Stimulated activated CD8-positive, alpha-beta memory T cell treated with anti-CD3 and anti-CD28 coated beads, Interleukin-15, amount 100 ng/mL, for 1 hour (primary cell): Measurements from ENCODE around the gene ENDOD1.
A peak's percentile ranks its signal among the peaks of the same experiment; 100 is the strongest.

Experiments used
- DNase-seq: peaks from one replicate; pipeline ENCODE4 v3.0.0-alpha.2; 2020; ENCODE audit warnings: low read depth

The ENDOD1 gene

DNA sequence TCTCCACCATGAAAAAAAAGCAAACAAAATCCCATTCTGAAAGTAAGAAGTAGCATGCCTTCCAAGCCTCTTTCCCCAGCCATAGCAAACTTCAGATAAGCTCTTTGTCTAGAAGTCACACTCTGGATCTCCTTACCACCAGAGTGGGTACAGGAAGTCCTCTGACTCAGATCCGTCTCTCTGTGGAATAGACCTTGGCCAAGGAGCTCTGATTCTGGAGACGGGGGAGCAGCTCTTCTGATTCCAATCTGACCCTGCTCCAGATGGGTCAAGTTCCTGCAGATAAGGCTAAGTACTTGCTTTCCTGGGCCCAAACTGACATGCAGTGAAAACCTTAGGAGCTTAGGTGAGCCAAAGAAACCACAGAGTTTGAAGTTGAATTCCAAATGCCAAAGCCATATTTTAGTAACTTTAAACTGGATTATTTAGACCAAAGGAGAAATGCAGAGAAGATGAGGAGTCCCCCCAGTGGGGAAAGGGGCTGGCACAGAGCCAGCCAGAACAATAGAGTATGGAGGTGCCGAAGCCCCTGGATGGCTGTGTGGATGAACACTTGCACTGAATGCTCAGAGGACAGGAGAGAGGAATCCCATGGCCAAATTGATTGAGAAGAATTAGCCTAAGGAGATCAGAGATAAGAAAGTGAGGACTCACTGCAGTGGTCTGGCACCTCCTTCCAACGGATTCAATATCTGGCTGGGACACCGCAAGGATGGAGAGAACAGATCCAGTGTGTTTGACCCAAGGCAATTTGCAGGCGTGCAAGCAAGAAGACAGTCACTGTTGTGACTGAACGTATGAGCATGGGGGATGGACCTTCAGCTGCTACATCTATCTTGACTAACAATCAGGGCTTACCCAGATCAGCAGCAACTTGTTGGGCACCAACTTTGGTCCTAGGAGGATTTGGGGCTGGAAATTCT lies 54.9 kb downstream of the ENDOD1 start:
- no peak for DNase-seq

DNA sequence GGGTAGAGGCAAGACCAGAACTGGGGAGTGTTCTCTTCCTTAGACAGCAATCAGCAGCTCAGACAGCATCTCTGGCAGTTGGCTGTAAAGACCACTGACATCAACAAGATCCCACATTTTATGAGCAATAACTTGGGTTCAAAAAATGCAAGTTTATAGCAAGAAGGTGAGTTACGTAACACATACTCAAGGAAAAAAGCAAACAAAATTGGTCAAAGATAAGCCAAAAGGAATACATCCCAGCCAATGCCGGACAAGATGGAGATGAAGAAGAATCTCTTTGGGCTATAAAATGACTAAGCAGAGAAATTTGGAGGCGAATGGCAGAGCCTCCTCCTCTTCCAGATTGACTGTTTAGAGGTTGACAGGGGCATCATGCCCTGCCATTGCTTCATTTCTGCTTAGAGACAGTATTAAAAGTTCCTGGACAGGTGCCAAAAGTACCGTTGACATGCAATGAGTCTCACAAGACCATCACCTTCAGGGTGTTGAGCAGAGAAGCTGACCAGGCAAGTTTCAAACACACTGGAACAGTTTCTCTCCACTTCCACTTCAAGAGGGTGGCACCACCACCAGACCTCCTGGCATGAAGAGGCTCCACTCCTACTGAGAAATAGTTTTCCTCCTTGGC lies 55.9 kb downstream of the ENDOD1 start:
- DNase-seq, result no peak

DNA sequence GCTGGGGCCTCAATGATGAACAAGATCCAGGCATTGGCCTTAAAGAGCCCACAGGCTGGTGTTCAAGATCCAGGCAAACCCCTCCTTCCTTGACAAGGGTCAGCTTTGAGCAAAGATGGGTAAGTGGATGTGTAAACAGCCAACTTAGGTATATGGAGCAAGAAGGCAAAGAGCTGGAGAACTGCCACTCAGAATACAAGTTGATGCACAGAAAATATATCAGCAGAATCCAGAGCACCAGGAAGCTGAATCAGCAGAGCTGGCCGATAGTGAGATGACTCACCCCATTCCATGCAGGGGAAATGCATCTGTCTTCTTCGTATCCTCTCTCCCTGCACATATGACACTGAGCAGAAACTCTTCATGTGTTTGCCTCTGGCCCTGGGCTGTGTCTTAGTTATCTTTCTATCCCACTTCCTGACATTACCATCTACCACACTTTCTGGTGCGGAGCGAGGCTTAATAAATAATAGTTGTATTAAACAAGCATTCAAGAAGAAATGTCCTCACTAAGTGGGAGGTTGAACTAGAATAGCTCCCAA lies 57.8 kb downstream of the ENDOD1 start:
- no peak for DNase-seq

DNA sequence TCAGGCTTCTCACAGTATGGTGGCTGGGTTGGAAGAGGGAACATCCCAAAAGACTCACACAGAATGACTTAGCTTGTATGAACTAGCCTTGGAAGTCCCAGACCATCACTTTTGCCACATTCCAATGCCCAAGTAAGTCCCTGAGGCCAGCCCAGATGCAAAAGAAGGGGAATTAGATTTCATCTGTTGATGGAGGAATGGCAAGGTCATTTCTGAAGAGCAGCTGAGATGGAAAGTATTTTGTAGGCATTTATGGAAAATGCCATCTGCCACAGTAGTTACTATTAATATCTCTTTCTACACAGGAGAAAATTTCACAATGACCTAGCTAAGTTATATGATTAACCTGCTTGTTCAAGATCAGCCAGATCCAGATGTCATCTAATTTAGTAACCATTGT lies 58.8 kb downstream of the ENDOD1 start:
- DNase-seq, result no peak

DNA sequence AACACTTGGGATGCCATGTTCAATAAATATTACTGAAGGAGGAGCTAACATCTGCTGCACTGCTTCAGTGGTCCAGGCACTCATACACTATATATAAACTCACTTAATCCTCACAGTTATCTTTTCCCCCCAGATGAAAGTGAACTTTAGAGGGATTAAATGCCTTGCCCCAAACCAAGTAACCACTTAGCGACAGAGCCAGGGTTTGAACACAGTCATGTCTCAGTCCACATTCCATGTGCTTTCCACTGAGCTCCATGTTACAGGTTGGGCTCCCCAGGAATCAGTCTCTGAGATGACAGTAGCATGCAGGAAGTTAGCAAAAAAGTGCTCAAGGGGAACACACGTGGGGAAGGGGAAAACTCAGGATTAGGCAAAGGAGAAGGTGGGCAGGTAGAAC lies 59.3 kb downstream of the ENDOD1 start:
- no peak for DNase-seq

DNA sequence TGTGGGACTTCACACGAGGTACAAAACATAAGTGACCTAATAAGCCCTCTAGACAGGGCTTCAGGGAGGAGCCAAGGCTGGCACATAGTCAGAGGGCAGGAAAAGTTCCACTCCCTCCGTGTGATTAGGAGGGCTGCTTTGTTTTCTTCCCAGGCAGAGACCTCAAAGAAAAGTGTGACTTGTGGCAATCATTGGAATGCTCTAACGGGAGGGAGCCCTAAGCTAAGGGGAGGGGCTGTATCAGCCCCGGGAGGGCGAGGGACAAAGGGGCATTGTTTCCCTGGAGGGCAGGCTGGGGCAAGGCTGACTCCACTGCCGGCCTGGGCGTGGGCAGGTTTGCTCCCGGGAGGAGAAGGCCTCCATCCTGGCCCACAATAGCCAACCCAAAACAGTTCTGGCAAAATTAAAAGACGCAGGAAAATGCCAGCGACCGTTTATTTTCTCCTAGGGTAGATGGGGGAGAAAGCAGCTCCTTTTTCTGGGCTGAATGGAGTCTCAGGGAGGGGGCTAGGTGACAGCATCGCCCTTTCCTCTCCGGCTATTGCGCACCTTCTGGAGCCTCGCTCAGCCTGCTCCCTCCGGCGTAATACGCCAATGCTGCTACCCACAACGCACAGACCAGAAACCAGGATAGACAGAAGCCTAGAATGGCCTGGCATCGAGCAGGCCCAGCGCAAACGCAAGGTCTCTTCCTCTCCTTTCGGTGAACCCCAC lies 60.2 kb downstream of the ENDOD1 start:
- DNase-seq, result no peak

DNA sequence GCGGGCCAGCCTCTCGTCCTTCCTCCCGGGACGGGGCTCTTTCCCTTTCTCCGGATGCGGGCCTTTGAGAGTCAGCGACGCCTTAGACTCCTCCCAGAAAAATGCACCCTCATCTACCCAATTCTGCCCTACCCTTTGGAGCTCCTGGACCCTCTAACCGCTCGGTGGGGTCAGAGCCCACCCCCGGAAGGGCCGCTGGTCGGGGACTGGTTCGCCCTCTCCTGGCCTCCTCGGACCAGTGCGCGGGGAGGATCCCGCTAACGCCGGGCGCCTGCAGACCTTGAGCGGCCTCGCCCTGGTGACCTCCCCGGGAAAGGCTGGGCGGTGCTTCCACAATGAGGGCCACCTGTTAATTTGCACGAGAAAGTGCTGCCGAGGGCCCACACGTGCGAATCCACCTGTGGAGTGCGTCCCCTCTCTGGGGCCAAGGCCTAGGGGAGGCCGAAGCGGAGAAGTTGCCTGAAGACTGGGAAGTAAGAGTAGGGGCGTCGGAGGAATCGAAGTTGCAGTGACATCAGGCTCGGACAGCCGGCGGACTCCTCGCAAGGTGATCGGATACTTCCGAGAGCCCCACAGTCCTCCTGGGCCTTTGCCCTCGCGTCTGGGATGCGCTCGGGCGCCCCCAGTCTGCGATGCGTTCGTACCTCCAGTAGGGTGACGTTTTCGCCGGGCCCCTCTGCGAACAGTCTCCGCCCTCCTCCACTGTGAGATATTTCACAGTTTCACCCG lies 61.5 kb downstream of the ENDOD1 start:
- DNase-seq, result peak; percentile 82

DNA sequence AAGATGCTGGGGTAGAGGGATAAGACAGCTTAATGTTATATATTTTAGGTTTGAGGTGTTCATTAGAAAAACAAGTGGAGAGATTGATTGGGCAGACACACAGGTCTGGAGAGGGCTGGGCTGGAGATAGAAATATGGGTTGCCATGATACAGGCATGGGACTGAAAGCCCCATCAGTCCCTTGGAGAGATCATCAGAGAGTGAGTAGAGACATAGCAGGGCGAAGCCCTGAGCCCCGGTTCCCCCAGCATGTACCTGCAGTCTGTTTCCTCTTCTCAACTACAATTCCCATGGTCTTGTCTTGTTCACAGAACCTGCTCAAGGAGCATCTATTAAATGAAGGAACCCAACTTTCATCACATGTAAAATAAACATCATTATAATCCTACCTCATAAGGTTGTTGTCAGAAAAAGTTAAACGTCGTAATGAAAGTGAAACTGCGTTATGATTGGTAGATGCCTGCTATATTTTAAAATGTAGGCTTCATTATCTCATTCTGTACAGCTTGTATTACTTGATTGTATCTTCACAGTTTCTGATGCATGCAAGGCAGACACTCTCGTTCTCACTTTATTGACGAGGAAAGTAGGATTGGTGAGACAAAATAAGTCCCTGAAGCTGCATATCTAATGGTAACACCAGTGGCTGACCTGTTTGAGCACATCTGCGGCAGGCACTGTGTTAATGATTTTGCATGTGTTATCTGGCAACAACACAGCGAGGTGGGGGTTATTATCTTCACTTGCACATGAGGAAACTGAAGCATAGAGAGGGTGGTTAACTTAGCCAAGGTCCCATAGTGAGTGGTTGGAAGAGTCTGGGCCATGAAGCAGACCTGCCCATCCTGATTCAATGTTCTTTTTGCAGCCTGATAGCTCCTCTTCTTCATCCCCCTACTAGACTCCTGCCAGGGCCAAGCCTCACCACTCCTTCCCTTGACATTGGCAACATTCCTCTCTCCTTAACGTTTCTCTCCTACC lies 63.5 kb downstream of the ENDOD1 start:
- DNase-seq, result no peak

DNA sequence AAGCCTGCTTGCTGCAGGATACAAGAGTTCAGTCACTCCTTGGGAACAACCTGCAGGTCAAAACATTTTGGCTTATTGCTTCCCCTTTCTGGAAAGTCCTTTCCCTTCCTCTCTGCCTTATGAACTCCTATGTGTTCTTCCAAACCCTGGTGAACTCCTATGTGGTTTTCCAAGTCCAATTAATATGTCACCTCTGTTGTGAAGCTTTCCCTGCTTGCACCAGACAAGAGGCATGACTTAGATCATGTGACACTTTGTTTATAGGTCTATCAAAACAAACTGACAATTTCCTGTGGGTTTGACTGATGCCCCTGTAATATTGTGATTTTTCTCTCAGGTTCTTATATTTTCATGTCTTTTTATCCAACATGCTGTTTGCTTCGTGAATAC lies 64.2 kb downstream of the ENDOD1 start:
- no peak for DNase-seq

DNA sequence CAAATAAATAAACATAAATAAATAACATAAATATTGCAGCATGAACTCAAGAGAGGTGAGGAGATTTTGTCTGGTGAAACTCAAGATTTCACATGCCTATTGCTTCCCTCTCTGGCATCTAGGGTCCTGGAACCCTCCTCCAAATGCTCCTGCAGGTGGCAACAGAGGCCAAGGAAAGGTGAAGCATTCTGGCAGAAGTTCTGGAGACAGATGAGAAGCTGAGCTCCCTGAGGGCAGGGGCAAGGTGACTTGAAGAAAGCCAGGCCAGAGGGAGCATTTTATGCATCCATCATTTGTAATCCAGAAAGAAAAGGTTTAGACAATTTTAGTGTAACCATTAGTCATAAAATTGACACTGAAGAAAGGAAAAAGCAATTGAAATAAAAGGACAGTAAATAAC lies 64.9 kb downstream of the ENDOD1 start:
- peak; percentile 27 for DNase-seq

DNA sequence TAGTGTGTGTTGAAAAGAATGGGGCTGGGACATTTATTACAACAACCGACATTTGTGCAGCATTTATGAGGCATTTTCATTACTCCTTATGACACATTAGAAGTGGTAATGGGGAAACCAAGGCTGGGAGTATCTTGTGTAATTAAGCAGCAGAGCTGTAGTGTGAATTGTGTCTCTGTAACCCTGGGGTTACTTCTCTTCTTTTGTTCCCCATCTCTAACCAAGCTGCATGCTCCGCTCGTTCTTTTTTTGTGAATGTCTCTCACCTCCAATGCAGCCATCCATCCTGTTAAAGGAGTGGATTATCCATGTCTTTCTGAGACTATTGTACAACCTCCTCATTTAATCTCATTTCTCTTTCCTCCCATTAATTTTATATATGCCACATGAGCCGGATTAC lies 65.7 kb downstream of the ENDOD1 start:
- no peak for DNase-seq

DNA sequence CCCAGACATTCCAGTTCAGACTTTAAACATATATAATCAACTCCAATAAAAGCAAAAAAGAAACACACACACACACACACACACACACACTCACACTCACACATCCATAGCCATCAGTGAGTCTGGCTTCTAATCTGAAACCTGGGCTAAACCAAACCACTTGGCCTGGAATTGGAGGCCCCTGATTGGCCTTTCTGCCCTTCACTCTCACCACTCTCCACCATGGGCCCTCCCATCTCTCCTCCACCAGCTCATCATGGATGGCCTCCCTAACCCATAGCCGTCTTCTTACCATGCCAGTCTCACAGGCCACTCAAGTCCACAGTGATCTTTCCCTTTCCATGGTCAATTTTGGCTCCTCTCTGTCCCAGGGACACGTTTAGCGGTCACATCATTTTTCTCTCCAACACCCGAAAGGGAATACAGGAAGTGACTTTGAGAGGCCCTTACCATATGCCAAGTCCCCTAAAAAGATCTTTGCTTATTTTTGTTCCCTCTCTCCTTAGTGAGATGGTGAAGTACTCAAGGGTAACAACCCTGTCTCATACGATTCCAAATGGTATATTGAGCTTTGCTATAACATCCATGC lies 66.6 kb downstream of the ENDOD1 start:
- no peak for DNase-seq

DNA sequence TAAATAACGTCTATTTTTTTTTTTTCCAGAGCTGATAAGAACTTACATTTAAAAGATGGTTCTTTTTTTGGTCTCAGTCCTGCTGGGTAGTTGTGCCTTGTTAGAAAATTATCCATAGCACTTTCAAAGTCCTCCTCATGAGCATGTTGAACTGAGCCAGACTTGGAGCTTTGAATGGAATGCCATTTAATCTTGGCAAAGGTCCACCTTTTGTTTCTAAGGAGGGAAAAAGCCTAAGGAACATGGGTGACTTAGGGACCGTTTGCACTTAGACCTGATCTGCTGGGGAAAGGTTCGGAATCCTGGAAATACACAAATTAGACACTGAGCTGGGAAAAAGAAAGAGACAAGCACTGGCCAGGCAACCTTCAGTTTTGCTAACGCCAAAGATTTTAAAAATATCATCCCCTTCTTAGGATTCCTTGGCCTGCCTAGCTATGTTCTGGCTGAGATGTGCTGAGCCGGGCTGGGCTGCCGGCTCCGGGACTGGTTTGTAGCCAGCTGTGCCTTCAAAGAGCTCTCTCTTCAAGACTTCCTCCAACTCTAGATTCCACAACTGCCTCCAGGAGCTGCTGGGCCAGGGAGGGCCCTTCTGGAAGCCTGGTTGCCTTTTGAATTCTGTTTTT lies 67.4 kb downstream of the ENDOD1 start:
- no peak for DNase-seq

DNA sequence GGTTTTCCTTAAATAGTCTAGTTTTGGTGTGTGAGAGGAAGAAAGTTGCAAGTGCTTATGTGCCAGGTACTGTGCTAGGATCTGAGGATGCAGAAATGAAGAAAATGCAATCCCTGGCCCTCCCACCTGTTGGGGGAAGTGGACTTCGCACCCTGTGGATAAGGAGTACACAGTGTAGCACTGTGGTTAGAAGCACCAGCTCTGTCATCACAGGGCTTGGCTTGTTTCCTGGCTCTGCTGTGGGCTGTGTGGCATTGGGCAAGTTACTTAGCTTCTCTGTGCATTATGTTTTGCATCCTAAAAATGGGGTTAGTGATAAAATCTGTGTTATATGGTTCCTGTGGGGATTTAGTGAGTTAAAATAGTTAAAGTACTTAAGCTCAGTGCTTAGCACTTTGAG lies 68.2 kb downstream of the ENDOD1 start:
- DNase-seq, result no peak

DNA sequence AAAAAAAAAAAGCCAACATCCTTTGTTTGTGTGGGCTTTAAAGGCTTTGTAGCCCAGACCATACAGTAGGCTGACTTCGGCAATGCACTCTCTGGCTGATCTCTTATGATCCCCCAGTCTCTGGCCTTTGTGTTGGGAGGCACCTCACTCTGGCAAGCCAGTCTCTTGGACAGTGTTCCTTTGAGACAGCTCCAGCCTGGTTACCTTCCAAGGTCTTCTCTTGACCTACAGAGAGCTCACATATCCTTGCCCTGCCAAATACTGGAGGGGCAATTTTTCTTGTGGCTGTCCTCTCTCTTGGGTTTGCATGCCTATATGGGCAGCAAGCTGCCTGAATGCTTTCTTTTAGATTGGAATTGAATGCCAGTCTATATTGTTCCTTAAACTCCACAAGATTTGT lies 71.6 kb downstream of the ENDOD1 start:
- DNase-seq, result no peak

DNA sequence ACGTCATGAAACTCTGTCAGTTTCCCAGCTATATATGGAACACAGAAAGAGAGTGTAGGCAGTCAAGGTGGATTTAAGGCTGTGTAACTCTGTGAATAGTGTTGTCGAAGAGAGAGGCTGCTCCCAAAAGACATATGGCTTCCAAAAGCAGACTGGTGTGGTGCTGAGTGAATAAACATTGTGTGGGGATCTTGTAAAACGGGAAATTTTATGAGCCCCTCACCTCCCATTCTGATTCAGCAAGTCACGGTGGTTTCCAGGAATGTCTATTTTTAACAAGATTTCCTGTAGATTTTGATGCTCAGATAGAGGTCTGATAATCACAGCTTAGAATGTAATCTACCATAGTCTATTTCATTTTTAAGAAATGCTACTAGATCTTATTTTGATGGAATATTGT lies 73.5 kb downstream of the ENDOD1 start:
- no peak for DNase-seq

DNA sequence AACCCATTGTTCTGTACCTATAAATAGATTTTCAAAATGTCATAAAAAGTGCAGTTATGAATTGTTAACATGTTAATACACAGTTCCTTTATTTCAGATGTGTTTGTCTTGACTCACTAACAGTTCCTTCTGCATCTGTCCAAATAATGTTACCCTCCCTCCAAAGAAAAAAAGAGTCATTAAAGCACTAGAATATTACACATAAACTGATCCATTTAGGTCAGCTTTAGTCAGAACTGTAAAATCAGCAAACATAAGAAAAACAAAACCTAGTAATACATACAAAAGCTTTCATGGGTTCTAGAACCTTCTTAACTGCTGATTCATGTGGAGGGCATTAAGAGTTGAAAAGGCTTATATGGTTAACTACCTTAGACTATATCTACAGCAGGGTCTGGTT lies 76.0 kb downstream of the ENDOD1 start:
- no peak for DNase-seq

DNA sequence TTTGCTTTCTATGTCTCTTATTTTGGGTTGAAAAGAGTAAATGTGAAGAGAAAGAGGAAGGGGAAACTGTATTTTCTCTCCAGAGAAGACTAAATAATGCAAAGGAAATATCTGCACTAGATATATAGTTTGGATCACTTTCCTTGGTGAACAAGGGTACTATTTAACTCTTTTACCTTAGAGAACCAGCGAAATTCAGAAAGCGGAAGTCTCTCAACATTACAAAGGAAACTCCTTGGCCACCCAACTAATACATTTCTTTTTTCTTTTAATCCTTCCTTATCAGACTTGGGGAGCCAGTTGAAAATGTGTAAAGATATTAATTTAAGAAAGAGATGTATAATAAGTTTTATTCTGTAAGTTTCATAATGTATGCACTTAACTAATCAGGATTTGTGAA lies 77.1 kb downstream of the ENDOD1 start:
- DNase-seq, result no peak

DNA sequence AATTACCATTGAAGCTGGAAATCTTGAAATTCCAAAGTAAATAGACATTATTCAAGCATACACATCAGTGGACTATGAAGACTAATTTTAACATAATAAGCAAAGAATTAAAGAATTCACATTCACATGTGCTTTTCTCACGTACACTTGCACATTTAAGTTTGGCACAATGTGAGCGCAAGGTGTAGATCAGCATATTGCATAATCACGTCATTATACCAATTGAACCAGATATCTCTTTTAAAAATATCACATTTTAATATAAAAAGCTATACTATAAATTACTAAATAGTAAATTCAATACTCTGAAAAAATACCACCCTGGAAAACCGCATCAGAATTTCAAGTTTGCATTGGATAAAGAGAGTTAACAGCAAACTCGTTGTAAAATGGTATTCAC lies 80.6 kb downstream of the ENDOD1 start:
- no peak for DNase-seq

DNA sequence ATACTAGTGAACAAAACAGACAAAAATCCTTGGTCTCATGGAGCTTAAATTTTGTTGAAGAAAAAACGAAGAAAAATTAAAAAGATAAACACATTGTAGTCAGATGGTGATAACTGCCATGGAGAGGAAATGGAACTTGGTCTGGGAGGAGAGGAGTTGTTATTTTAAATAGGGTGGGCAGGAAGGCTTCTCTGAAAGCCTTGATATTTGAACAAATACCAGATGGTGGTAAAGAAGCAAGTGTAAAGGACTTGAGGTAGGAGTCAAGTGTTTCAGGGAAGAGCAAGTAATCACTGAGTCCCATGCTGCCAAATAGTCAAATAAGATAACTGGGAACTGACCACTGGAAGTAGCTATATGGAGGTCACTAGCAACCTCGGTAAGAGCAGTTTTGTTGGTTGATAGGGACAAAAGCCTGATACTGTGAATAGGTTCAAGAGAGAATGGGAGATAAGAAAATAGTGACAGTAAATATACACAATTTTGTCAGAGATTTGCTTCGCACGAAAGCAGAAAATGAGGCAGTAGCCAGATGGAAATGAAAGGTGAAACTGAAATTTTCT lies 86.3 kb downstream of the ENDOD1 start:
- no peak for DNase-seq
